Eye (tissue), 1 donor: ENCODE measurements around the gene KCNQ1.
A peak's percentile ranks its signal among the peaks of the same experiment; 100 is the strongest.

Experiments used
- DNase-seq: peaks from one replicate; pipeline ENCODE4 v3.0.0-alpha.2; 2015

KCNQ1 gene

DNA sequence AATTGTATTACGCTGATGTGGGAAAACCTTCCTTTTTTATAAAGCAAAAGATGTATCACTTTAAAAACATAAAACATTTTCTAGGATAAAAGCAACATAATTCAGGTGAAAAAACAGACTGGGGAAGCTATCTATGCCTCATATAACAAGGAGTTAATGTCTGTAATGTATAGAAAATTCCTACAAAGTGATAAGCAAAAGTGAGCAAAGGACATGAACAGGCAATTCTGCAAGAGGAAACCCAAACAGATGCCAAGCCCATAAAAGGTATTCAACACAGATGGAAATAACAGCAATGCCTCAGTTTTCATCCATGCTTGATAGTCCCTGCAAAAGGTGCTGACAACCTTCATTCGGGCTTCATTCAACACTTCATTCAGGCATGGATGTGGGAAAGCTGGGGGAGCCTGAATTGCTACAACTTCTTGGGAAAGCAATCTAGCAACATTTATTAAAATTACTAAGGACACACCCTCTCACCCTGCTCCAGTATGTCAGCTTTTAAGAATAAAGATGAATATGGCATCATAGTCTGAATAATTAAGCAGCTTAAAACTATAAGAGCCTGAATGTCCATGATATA, 215.6 kb downstream of the KCNQ1 start:
- no peak for DNase-seq

DNA sequence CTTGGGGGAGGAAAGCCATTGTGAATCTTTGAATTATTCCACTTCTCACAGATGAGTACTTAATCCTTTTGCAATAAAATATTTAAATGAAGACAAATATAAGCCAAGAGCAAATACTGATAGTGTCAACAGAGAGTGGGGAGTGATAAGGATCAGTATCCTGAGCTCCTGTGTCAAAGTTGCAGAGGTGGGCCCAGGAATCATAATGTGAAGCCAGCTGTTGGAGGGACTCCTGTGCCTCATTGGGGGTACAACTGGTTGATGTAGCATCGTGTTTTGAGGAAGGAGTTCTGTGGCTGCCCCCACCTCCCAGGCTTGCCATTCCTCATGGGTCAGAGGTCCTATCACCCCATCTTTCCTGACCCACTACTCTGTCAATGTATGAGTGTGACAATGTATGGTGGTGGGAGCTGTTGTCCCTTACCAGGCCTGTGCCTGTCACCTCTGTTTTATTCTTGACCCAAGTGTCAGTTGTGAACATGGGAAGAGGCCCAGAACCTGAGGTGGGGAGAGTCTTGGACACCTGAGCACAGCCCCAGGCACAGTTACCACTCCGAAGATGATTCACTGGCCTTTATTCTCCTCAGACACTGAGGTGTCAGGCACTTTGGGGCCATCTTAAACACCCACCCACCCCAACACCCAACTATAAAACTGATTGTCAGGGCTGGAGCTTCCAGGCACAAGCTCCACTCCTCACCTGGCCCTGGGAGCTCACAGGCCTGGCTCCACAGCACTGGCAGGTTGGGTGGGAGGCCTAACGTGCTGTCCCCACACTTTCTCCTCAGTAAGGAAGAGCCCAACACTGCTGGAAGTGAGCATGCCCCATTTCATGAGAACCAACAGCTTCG, 216.6 kb downstream of the KCNQ1 start:
- no peak for DNase-seq

DNA sequence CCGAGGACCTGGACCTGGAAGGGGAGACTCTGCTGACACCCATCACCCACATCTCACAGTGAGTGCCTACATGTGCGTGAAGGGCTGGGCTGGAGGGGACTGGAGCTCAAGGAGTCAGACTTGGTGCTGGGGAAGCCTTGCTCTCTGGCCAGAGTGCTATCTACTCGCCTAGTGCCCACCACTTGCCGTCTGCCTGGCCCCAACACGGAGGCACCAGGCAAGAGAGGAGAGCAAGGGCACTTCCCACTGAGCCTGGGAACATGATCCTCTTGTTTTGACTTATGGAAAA, 217.2 kb downstream of the KCNQ1 start:
- DNase-seq, result no peak

DNA sequence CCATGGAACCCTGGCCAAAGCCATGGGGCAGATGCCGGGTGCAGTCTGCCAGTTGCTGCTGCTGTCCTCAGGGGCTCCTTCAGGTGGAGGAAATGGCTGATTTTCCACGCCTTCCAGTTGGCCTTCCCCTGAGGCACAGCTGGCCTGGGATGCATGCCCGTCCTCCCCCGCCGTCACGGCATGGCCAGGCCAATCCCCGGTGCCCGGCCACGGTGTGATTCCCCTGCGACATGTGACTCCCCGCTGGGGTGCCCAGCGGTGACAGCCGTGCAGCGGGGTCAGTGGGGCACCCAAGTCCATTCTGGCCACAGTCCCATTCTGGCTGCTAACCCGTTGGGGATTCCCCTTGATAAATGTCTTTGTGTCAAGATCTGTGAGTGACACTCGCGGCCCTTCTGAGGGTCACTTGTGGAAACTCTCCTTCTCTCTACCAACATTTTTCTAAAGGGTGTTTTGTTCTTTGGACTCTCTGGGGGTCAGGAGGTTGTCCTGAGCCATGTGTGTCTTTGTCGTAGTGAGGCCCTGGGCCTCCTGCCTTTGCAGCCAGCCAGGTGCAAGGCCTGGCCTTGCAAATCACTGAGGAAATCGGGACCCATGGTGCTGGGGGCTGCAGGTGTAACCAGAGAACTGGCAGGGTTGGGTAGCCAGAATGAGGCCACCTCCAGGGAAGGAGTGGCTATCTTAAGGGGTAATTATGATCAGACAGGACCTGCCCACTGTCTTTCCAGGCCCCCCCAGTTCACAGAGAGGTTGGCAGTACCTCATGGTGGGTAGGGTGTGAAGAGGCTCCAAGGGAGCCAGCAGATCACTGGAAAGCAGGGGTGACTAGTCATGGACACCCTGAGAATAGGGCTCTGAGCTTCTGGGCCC, 217.9 kb downstream of the KCNQ1 start:
- DNase-seq, result no peak

DNA sequence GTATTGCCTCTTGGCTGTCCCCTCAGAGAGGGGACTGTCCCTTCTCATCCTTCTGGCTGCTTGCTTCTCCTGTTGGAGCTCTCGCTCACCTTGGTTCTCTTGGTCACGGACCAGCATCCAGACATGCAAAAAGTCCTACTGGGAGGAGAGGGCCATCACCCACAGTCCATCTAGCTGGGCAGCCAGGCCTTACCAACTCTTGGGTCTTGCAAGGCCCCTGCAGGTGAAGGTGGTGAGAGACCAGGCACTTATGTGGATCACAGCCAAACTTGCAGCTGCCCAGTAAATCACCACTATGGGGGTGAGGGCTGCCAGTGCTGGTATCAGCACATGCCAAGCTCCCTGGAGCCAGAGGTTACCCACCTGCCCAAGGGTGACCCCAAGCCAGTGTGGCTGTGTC, 218.7 kb downstream of the KCNQ1 start:
- no peak for DNase-seq

DNA sequence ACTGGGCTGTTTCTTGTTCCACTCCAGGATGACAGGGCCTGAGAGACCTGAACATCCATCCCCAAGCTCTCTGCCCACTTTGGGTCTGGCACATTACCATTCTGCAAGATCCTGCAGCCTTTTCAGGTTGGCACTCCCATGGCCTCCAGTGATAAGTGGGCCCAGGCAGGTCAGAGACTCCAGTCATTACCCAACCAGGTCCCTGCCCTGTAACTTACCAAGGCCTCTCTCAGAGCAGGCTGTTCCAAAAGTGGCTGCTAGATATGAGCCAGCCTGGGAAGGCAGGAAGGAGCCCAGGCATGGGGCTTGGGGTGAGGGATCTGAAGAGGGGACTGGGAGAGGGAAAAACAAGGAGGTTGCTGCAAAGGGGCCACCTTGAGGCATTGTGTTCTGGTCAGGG, 219.1 kb downstream of the KCNQ1 start:
- no peak for DNase-seq

DNA sequence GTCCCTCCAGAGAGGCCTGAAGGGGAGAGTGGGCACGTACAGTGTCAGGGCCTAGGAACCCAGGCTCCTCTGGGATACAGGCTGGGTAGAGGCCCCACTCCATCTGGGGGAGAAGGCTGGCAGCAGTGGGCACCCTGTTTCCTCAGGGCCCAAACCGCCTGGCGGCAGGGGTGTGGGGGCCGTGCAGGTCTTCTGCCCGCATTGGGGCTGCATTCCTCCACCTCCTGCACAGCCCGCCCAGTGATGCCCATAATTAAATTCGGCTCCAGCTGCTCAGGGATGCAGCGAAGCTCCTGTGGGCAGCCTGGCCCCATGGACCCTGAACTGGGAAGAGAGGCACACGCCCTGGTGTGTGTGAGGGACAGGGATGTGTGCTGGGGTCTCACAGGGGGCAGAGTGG, 219.6 kb downstream of the KCNQ1 start:
- no peak for DNase-seq

DNA sequence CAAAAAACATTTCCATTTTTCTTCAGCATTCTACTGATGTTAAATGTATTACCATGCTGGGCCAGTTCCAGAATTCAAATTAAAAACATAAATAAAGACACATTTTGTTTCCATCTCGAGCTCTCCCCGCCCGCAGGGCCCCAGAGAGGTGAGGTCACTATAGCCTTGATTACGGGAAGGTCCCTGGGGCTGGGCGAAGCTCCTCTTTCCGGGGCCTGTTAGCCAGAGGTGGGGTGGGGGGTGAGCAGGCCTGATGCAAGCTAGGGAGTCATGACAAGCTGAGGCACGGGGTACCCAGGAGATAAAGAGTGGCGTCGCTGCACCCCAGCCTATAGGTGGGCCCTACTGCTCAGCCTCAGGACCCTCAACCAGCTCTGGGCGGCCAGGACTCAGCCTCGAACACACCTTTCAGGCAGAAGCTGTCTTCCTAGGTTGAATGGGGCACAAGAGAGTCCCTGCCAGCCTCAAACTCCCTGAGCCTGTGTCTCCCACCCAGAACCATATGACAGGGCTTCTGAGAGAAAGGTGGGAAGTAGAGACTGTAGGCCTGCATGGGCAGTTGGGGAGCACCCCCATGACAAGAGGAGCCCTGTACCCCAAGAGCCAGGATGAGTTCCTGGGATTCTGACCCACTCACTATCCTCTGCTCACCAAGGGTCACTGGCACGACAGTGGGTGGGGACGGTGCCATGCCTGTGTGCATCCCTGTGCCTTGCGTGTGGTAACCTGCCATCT, 220.2 kb downstream of the KCNQ1 start:
- DNase-seq, result no peak

DNA sequence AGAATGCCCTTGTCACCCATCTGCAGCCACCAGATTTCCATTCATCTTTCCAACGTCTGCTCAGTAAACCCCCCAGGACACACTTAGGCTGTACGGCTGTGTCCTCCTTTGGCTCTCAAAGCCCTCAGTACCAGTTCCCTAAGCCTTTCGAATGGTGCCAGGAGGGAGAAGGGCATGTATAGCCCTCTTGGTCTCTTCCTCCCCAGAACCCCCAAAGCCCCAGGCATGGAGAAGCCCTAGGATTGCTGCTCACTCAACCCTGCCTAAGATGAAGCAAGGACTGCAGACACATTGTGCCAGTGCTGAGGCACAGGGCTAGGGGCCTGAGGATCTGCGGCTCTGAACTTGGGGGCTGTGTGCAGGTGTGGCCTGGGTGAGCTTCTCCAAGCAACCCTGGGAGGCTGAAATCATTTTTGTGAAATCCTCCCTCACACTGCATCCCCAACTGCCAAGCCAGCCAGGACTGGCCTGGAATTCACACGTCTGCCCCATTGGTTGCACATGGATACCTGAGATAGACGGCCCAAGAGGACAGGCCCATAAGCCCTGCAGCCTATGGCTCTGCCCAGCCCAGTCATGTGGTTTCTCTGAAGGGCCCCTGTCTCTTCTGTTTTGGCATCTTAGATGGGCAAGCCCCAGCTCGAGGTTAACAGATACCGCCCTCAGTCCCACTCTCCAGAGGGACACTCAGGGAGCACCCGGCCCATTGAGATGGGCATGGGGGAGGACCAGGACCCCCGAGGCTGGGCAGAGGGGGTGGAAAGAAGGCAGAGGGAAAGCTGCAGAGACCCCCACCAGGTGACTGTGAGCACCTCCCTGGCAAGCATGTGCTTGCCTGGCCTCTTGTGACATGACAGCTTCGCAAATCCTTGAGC, 221.0 kb downstream of the KCNQ1 start:
- DNase-seq, result no peak

DNA sequence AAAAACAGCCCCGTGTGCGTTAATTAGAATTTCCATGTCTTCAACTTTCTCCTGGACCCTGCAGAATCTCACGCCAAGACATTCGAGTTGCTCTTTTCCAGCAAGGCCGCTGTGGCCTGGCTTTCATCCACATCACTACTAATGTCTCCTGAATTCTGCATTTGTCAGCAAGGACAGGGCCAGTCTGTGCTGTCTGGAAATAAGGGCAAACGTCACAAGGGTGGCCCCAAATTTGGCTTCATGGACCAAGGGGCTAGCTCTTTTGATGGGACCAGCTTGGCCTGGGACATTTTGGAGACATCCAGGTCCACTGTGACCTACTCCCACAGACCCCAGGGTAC, 221.6 kb downstream of the KCNQ1 start:
- no peak for DNase-seq

DNA sequence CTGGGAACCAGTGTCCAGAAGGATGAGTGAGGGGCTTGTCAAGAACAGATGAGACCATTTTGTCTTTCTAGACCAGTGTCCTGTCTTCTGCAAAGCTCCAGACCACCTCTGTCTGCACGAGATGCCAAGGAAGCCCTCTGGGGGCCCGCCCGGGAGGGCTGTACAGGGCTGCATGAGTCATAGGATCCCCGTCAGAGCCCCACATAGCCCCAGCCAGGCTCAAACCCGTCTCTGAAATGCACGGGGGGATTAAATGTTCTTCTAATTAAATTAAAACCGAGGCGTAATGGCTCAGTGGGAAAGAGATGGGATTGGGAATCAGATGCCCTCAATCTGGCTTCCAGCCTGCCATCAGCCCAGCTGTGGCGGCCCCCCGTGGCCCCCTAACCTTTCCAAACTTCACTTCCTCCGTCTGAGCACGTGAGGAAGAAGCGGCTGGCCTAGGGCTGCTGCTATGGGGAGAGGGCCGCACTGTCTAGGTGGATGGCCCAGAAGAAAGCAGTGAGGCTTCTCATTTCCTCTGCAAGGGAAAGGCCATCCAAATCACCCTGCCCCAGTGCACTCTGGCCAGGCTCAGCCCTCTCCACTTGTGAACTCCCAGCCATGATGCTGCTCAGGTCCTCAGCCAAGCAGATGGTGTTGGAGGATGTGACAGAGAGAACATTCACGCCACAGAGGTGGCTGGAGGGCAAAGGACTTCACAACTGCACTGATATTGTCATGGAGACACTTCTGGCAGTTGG, 222.2 kb downstream of the KCNQ1 start:
- no peak for DNase-seq

DNA sequence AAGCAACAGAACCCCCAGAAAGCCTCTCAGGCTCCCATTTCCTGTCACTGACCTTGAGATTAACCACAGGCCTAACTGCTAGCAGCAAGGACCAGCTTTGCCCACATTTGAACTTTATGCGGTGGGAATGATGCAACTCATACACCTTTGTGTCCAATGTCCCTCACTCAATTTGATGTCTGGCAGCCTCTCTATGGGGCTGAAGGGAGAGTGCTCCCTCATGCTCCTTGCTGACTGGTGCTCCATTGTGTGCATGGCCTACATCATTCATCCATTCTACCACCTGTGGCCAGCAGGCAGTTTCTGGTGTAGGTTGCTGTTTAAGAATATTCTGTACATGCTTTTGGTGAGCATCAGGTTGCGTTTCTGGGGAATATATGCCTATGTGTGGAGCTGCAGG, 223.1 kb downstream of the KCNQ1 start:
- no peak for DNase-seq

DNA sequence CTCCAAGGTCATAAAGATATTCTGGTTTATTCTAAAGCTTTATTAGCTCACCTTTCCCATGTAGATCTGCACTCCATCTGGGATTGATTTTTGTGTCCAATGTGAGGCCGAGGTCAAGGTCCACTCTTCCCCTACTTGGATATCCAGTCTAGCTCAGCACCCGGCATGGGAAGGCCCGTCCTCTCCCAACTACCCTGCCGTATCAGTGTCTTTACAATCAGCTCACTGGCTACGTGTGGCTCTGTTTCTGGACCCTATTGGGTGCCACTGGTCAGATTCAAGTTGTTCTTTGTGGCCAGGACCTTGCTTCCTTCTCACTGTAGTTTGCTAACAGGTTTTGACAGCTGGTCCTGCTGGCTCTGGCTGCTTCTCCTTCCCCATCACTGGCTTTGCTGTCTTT, 224.1 kb downstream of the KCNQ1 start:
- DNase-seq, result peak; percentile 61

DNA sequence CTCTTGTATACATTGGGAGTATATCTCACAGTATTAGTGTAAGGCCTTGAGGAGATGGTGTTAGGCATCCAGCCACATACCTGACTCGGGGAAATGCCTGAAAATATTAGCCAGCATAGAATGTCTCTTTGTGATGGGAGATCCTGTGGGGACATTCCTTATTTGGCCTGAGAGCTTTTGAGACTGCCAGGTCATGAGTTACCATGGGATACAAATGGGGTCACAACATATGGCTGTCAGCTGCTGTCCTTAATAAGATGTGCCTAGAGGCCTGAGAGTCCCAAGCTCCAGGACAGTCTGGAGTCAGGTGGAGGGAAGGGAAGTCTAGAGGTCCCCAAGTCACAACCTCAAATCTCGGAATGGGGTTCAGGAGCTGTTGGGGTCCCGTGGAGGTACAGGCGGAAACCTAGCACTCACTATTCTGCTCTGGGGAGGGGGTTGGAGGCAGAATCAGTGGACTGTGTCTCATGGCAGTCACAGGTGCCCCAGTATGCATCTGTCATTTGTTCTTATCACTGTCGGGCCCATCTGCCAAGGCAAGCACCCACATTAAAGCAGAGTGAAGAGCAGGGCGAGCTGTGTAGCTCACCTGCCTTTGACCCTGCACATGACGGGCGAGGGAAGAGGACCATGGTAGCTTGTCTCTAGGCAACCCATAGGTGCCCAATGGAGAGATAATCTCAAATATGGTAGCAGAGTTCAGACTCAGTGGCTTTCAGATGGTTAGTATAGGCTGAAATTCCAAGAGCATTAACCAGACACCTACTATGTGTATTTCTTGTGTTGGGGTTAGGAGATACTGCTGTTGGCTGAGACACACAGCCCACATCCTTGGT, 225.0 kb downstream of the KCNQ1 start:
- peak; percentile 55 for DNase-seq

DNA sequence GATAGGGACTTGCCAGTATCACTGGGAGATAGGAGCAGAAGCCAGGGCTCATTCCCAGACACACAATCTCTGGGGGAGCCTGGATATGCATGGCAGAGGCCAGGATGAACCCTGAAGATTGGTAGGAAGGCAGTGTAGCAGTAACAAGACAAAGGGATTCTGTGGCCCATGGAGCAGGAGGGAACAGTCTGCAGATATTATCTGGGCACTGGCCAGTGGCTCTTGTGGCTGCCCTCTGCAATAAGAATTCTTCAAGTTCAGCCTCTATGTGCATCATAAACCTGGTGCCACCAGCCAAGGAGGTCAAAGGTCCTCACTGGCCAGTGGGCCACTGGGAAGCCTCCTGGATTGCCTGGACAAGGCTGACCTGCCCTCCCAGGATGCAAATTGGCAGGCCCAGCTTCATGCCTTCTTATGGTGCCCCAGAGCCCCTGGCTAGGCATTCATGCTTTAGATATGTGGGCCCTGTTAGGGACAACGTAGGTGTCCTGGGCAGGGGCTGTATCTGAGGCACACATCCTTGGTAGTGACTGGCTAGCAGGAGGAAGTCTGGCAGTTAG, 225.8 kb downstream of the KCNQ1 start:
- no peak for DNase-seq

DNA sequence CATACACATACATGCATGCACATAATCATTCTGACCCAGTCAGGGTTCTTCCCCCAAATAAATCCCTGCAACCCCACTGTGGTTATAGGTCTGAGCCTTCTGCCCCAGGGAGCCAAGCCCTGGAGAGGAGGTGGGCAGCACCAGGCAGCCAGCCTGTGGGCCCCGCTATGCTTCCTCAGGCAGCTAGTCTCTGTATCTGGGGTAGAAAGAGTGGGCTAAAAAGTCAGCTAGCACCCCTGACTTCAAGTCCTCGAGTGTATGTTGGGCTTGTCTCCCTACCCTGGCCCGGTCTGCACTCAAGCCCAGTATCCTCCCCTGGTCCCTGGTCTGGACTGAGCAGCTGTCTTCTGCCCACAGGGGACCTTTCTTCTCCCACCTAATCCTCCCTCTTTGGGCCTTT, 226.9 kb downstream of the KCNQ1 start:
- DNase-seq, result no peak

DNA sequence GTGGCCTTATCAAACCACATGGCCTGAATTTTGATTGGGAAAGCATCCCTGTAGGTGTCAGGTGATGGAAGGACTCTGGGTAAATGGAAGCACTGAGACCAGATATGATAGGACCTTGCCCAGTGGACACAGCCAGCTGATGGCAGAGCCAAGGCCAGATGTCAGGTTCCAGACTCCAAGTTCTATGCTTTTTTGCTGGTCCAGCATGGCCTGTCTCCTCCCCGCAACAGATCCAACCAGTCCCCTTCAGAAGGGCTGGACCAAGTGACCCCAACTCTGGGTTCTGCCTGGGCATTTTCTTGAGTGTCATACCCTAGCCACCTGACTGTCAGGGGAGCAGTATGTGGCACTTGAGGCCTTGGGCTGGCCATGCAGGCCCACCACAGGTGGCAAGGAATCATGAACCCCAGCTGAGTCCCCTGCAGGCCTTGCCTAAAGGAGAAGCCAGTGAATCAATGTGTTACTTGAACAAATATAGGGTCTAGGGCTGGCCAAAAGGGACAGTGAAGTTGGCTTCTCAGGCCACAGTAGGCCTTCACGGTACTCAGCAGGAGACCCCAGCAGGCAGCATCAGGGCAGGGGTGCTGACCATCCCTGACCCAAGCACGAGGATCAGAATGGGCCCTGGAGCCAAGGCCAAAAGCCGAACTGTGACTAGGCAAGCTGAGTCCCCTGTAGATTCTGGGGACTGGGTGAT, 227.9 kb downstream of the KCNQ1 start:
- no peak for DNase-seq

DNA sequence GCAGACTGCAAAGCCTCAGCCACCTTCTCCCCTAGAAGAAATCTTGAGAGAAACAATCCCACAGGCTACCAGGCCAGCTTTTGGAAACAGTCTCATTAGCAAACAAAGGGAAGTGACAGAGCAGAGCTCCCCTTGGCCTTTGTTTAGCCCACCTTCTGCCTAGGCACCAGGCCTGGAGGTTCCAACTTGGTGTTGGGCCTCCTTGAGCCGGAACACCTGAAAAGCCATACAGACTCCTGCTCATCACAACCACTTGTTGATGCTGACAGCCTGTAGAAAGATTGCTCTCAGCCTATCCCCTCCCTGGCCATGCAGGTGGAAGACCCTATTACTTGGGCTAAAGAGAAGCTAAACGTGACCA, 228.4 kb downstream of the KCNQ1 start:
- DNase-seq, result no peak

DNA sequence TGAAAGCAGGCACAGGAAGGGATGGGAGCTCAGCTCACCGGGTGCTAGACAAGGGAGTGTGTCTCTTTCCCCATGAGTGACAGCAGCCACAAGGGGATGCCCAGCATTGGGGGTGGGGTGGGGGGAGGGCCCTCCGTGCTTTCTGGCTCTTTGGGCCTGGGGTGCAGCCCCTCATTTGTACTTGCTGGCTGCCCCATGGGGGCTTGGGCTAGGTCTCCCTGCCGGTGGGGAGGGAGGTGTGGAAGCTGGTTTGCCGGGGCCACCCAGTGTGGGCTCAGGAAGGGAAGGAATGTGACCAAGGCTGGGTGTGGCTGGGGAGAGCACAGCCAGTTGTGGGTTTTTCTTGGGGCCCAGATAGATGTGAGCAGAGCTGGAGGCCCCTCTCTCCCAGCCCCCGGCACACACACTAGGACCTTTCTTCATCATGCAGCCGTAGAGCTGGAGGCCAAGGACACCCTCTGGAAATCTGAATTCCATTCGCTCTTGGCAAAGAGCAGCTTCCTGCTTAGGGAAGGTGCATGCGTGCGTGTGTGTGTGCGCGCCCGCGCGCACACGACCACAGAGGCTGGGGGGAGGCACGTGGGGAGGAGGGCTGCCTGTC, 229.2 kb downstream of the KCNQ1 start:
- DNase-seq, result no peak
